ENCODE measurements around the gene TBCD.

Gene TBCD

DNA sequence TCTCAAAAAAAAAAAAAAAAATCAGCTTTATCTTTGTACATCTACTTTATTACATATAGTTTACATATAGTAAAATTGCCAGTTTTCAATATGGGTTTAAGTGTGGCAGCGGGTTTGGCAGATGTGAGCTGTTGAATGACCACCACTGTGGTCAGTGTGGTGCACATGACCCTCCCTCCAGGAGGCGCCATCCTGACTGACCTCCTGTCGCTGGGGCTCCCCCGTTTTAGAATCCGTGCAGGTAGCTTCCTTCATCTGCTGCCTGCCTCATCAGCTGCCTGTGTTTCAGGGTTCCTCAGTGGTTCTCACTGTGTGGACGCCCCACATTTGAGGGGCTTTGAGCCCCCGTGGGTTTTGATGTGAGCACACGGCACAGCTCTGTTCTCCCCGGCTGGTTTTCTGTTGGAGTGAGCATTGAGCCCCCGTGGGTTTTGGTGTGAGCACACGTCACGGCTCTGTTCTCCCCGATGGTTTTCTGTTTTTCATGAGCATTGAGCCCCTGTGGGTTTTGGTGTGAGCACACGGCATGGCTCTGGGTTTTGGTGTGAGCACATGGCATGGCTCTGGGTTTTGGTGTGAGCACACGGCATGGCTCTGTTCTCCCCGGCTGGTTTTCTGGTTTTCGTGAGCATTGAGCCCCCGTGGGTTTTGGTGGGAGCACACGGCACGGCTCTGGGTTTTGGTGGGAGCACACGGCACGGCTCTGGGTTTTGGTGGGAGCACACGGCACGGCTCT lies 145.8 kb downstream of the TBCD start:
- DNase-seq (ENCODE audit: insufficient read length, low spot score) (no peak), FAIRE-seq (no peak)

DNA sequence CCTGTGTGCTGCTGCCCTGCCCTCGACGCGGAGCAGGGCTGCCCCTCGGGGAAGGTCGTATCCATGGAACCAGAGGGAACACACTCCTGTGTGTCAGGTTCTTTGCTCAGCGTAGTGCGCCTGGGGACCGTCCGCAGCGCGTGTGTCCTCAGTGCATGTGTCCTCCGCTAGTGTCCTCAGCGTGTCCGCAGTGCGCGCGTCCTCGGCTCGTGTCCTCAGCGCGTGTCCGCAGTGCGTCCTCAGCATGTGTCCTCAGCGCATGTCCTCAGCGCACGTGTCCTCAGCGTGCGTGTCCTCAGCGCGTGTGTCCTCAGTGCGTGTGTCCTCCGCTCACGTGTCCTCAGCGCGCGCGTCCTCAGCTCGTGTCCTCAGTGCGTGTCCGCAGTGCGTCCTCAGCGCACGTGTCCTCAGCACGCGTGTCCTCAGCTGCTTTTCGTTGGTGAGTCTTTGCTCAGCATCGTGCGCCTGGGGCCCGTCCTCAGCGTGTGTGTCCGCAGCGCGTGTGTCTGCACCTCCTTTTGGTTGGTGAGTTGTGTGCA lies 147.2 kb downstream of the TBCD start:
- no peak for FAIRE-seq

DNA sequence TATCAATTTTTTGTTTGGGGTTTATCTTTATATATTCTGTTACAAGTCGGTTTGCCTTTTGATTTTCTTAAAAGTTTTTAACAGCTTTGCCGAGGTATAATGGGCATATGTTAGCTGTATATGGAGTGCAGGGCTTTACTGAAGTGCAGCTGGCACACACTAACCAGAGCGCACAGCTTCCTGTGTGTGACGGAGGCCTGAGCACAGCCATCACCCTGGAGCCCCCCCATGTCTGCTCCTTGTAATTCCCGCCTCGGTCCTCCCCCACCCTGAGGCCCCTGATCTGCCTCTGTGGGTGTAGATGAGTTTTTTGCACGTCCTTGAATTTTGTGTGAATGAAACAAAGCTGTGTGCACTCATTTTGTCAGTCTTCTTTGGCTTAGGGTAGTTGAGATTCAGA lies 148.1 kb downstream of the TBCD start:
- FAIRE-seq (no peak), DNase-seq (ENCODE audit: insufficient read length, low spot score) (no peak)

More for the DNA sequence above, 147.2 kb downstream of the TBCD start:
- DNase-seq (ENCODE audit: insufficient read length, low spot score): no peak

DNA sequence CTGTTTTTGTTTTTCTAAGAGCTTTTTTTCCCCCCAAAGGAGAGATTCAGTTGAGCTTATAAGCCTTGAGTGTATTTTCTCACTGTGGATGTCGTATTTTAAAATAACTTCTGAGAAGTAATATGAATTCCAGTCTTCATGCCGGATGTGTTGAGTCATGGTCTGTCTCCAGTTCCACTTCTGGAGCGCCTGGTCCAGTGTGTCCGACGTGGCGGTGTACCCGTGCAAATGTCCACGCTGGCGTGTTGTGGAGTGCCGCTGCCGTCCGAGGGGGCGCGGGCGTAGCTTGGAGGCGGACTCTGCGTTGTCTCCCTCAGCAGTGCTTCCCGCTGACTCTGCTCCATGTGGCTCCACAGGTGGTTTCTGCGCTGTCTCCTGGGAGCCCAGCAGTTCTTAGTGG lies 148.9 kb downstream of the TBCD start:
- no peak for FAIRE-seq
- DNase-seq (ENCODE audit: insufficient read length, low spot score): no peak

DNA sequence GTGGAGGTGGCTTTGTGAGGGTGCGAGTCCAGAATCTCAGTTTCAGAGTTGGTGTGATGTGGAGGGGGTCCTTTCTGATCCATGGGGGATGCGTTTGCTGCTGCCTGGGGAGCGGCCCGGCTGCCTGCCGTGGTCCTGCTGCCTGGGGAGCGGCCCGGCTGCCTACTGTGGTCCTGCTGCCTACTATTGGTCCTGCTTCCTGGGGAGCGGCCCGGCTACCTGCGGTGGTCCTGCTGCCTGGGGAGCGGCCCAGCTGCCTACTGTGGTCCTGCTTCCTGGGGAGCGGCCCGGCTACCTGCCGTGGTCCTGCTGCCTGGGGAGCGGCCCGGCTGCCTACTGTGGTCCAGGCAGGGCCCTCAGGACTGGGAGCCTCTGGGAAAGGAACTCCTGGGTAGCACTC lies 149.5 kb downstream of the TBCD start:
- DNase-seq (ENCODE audit: insufficient read length, low spot score): no peak
- no peak for FAIRE-seq

DNA sequence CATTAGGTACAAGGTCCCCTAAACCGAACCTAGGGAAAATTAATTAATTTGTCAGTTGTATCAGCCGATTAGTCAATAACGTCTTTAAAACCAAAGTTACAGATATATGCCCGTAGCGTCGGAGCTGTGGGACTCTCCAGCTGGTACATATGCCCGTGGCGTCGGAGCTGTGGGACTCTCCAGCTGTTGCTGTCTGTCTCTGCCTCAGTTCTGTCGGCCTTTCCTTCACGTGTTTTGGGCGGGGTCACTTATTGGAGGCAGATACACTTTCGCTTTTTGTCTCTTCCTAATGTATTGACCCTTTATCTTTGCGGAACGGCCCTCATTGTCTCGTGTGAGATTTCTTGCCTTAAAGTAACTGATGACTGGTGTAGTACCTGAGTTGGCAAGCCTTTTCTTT lies 150.0 kb downstream of the TBCD start:
- DNase-seq (ENCODE audit: insufficient read length, low spot score) (no peak), FAIRE-seq (no peak)

DNA sequence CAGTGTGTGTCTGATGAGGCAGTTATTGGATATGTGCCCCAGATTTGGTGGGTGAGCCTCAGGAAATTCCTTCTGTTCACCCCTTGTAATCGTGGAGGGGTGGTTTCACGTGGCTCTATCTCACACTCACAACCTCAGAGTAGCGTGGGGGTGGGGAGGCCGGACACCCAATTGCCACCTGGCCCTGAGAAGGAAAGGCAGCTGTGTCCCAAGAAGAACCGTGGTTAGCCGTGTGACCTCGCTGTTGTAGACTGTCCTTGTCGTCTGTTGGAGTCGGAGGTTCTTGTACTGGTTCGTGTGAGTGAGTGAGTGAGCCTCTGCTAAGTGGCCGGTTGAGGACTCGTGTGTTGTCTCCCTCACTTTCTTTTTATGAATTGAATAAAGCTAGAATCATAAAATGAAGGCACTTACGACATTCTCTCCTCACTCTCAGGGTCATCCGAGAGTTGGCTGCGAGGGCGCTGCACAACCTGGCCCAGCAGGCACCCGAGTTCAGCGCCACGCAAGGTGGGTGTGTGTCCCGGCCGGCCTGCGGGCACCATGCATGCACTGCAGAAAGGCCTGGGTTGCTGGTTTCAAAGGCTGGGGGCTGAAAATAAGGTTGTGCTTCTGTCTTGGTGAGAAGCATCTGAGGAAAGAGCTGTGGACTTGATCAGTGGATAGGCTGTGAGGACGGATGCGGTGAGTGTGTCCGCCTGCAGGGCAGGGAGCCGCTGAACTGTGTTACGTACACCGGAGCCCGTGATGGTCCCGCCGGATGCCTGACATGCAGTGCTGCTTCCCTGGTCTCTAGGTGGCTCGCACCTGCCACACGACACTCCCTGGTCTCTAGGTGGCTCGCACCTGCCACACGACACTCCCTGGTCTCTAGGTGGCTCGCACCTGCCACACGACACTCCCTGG lies 151.4 kb downstream of the TBCD start:
- DNase-seq (ENCODE audit: insufficient read length, low spot score) (no peak), FAIRE-seq (no peak)

DNA sequence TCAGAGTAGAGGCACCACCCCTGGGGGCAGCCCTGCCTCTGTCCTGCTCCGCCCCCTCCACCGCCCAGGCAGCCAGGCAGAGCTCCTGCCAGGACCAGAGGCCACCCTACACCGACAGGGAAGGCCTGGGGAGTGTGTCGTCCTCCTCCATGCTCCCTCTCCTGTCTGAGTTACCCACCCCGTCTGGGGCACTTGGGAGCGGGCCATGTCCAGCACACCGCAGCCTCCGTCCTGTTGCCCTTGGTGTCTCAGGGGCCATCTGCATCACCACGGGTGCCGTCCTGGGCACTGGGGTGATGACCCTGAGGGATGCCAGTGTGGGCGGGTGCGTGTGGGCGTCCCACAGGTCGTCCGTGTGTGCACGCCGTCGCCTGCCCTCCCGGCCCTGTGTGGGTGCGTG lies 153.3 kb downstream of the TBCD start:
- FAIRE-seq (no peak), DNase-seq (ENCODE audit: insufficient read length, low spot score) (no peak)

DNA sequence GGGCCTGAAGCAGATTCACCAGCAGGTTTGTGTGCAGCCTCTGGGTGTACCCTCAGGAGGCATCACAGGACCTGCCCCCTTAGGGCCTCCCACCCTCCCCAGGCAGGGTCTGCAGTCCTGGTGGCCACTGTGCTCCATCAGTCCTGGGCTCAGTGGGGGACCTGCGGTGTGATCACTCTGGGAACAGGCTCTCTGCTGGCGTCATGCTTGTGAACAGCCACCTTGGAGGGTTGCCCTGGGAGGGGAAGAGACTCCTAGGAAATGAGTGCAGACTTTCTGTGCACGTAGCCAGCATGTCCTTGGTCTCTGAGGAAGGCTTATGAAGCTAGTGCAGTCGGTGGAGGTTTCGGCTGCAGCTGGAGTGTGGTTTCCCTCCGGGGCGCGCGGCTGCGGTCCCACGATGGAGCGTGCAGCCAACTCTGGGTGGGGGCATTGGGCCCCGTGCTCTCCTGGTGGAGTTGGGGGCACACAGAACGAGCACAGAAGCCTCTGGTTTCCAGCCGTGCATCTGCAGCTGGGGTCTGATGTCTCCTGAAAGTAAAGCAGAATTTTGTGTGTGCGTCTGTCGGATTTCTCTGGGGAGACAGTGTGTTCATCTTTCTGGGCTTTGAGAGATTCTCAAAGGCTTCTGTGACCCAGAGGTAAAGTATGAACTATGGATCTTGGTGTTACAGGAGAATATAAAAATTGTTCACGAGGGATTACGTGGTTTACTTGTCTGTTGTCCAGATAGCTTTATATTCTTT lies 156.1 kb downstream of the TBCD start:
- FAIRE-seq (no peak), DNase-seq (ENCODE audit: insufficient read length, low spot score) (no peak)

DNA sequence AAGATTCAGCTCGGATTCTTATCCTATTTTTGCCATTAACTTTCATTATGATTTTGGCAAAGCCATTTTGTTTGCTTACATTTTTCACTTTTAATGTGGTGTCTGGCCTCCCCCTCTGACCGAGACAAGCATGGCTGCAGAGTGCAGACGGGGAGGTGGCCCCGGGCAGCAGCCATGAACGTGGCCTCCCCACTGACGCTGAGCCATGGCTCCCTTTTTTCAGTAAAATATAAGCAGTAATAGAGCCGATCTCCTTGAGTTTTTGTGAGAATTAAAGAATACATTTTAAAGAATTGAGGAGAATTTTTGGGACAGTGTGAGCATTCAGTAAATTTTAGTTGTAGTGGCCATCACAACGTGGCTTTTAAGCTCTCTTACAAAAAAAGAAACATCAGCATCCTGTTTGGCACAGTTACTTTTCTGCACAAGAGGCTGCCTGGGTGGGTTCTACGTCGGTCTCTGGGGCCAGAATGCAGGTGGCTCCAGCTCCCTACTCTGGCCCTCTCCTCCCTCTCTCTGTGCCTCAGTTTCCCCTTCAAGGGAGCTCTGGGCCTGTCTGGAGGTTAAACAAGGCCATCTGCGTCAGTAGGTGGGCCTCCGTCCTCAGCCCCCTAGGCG lies 156.8 kb downstream of the TBCD start:
- DNase-seq (ENCODE audit: insufficient read length, low spot score) (no peak), FAIRE-seq (no peak)

DNA sequence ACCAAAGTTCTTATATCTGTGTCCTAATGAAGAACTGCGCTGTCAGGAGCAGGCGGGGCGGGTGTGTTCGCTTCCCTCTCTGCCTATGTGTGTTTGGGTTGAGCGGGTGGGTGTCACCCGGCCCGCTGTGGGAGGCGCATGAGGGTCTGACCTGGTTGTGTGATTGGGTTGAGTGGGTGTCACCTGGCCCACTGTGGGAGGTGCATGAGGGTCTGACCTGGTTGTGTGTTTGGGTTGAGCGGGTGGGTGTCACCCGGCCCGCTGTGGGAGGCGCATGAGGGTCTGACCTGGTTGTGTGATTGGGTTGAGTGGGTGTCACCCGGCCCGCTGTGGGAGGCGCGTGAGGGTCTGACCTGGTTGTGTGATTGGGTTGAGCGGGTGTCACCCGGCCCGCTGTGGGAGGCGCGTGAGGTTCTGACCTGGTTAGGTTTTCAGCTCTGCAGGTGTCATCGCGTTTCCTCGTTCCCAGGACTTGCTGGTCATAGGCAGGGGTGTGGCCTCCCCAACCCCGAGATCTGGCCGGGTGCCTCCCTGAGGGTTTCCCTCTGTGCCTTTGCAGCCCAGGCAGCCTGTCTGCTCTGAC lies 157.5 kb downstream of the TBCD start:
- DNase-seq (ENCODE audit: insufficient read length, low spot score) (no peak), FAIRE-seq (no peak)

DNA sequence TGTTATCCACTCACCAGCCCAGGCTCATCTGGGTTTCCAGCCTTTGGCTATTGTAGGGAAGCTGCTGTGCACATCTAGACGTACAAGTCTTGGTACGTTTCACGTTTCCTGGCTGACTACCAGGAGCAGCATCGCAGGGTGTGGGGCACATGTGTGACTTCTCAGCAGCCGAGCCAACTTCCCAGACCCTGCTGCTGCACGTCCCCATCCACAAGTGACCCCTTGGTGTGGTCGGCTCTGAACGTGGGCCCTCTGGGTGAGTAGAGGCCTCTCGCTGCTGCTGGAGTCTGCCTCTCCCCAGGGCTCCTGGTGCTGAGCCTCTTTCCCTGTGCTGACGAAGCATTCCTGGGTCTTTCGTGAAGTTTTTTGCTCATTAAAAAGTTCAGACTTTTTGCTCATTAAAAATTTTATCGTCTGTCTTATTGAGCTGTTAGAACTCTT lies 158.2 kb downstream of the TBCD start:
- FAIRE-seq: no peak
- no peak for DNase-seq (ENCODE audit: insufficient read length, low spot score)

DNA sequence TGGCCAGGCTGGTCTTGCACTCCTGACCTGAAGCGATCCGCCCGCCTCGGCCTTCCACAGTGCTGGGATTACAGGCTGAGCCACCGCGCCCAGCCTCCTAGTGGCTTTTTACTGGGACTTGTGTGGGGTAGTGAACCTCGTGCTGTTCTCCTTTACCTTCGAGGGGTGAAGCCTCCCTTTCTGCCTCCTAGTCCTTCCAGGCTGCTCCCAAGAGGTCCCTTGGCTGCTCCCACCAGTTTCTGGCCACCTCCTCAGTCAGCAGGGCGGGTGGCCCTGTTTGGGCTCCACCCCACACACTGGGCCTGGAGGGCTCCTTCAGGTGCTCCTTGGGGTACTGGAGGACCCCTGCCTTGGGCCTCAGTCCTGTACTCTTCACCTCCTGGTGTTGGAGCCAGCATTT lies 158.9 kb downstream of the TBCD start:
- FAIRE-seq: no peak
- DNase-seq (ENCODE audit: insufficient read length, low spot score): no peak

DNA sequence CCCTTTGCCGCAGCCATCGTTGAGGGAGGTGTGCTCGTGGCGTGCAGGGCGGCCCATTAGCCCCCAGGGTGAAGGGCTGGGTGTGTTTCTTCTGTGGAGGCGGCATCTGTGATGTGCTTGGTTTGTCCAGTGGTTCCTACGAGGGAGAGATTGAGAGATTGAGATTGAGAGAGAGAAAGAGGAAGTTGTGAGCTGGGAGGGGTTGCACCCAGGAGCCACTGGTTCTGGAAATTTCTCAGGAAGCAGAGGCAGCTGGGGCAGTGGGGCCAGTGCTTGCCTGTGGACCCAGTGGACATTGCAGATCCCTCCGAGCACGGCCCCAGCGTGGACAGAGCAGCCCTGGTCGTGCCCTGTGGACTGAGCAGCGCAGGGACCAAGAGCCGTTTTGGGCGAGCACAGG lies 160.0 kb downstream of the TBCD start:
- FAIRE-seq: no peak
- DNase-seq (ENCODE audit: insufficient read length, low spot score): no peak

DNA sequence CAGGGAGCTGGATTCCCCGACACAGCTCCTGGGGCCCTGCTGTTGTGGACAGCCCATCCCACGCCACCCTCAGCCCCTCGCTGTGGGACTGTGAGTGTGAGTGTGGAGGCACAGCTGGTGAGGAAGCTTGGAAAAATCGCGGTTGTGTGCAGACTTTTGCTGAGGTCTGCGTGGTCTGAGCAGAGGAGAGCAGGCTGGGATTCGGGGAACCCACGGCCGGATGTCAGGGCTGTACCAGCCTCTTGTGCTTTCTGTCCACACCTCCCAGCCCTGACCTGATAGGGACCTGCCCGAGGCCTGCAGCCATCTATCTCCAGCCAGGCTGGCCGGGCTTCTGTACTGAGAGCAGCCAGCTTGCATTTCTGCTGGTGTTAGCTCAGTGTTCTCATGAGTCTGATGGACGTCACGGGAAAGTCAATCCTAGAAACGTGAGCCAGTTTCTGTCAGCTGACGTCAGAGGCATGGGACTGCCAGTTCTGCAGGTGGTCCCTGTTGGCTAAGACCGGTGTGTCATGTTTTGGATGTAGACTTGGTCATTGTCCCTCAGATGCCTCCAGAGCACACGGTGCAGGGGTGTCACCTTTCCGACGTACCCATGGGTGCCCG lies 160.7 kb downstream of the TBCD start:
- FAIRE-seq (no peak), DNase-seq (ENCODE audit: insufficient read length, low spot score) (no peak)

DNA sequence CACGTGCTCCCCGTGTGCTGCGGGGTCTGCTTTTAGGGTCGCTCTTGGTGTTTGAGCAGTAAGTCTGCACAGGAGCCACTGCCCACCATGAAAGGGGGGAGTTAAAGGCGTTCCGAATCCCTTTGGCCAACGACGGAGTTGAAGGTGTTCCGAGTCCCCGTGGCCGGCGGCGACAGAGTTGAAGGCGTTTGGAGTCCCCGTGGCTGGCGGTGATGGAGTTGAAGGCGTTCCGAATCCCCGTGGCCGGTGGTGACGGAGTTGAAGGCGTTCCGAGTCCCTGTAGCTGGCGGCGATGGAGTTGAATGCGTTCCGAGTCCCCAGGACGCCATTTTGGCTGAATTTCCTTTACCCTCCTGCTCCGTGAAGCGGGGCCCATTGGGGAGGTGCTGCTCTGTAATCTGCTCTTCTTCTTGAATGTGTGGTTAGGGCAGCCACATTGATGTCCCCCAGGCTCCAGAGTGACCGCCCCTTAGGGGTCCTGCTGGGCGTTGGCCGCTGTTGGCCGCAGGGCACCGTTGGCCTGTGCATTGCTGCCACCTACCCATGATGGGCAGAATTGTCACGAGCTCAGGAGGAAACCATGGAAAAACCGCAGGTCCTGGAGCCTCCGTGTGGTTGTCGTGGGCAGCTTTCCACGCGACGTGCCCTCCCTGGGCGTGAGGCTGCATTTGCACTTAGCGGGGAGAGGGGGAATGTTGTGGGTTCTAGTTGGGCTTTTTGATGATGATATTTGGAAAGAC lies 161.6 kb downstream of the TBCD start:
- DNase-seq (ENCODE audit: insufficient read length, low spot score) (no peak), FAIRE-seq (no peak)

DNA sequence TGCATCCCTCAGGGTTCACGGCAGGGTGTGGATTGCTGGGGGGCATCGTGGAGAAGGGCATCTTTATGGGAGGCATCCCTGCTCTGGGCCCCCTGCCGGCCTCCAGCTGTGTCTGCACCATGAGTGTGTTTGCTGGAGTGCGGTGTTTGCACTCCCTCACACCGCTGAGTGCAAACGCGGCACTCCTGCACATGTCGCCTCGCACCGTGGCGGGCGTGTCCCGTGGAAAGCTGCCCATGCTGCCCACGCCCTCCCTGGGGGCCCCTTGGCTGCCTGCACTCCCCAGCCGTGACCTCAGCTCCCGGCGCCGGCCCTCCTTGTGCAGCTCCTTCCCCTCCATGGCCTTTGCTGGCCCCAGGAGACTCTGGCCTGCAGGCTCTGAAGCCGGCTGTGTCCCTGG lies 162.5 kb downstream of the TBCD start:
- no peak for FAIRE-seq
- peak; percentile 63 for DNase-seq (ENCODE audit: insufficient read length, low spot score)

DNA sequence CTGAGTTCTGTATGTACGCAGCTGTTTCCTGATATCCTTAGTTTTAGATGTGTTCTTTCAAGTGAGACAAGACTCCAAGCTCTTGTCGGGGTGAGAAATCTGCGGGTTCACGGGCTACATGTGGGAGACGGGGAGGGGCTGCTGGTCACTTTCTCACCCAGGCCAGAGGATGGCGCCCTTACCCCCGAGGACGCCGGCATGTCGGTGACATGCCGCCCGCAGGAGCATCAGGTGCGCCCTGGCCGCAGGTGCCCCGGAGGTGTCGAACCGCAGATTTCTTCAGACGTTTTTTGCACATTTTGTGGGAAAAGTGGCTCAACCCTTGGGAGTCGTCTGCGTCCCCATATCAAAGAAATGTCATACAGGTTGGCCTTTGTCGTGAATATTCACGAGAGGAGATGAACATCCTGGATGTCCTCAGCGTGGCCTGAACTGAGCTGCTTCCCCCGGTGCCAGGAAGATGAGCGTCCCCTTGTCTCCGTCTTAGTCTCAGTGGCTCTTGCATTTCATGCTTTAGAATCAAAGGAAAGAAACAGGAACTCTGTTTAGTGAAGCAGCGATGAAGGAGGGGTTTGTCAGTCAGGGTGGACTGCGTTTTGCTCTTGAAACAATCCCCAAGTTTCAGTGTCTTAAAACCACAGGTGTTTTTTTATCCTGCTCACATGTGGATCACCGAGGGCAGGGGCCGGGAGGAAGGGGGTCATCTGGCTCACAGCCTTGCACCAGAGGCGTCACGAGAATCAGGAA lies 163.3 kb downstream of the TBCD start:
- FAIRE-seq (no peak), DNase-seq (ENCODE audit: insufficient read length, low spot score) (no peak)

DNA sequence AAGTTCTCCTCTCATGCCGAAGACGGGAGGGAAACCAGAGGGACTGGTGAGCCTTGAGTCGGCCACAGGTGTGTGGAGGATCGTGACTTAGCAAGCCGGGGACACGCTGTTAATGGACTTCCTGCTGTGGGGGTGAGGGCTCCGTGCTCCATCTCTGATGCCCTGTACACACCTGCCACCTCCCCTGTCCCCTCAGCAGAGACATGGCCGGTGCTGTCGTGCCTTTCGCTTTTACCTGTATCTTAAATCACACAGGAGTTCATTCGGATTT lies 163.8 kb downstream of the TBCD start:
- DNase-seq (ENCODE audit: insufficient read length, low spot score) (no peak), FAIRE-seq (peak; percentile 45)
